Stomach smooth muscle (tissue), 2 donors: ENCODE measurements around the gene CCNB1.
"Not testable (repeated sequence)": the region's sequence is repeated elsewhere in the genome, so short reads cannot be mapped to it uniquely, and the experiment has no call there.

Experiments used
- H3K27ac ChIP-seq: one replicate; pipeline ENCODE4 v1.7.0; 2013; ENCODE audit warnings: mild to moderate bottlenecking, low read length, inconsistent platforms
- H3K27me3 ChIP-seq, 2 donors: one replicate each; pipeline ENCODE4 v1.7.0; 2013; ENCODE audit warnings: low read length in 2 of 2; ENCODE audit not compliant: insufficient read depth in 2 of 2, control insufficient read depth in 1 of 2
- H3K36me3 ChIP-seq, 2 donors: one replicate each; pipeline ENCODE4 v1.7.0; 2013; ENCODE audit warnings: low read length in 2 of 2; ENCODE audit not compliant: control insufficient read depth in 2 of 2, insufficient read depth in 2 of 2
- H3K4me1 ChIP-seq: one replicate; pipeline ENCODE4 v1.7.0; 2013; ENCODE audit warnings: low read length; ENCODE audit not compliant: control insufficient read depth, insufficient read depth
- H3K4me3 ChIP-seq, 2 donors: one replicate each; pipeline ENCODE4 v1.7.0; 2013; ENCODE audit warnings: low read length in 2 of 2
- H3K9ac ChIP-seq, 2 donors: one replicate each; pipeline ENCODE4 v1.7.0; 2013; ENCODE audit warnings: low read length in 2 of 2, mild to moderate bottlenecking in 1 of 2
- H3K9me3 ChIP-seq, 2 donors: one replicate each; pipeline ENCODE4 v1.7.0; 2013; ENCODE audit warnings: low read length in 2 of 2; ENCODE audit not compliant: control insufficient read depth in 2 of 2
- donor health status: healthy.
- donor health status: Pancreatic carcinoma.

CCNB1 gene

DNA sequence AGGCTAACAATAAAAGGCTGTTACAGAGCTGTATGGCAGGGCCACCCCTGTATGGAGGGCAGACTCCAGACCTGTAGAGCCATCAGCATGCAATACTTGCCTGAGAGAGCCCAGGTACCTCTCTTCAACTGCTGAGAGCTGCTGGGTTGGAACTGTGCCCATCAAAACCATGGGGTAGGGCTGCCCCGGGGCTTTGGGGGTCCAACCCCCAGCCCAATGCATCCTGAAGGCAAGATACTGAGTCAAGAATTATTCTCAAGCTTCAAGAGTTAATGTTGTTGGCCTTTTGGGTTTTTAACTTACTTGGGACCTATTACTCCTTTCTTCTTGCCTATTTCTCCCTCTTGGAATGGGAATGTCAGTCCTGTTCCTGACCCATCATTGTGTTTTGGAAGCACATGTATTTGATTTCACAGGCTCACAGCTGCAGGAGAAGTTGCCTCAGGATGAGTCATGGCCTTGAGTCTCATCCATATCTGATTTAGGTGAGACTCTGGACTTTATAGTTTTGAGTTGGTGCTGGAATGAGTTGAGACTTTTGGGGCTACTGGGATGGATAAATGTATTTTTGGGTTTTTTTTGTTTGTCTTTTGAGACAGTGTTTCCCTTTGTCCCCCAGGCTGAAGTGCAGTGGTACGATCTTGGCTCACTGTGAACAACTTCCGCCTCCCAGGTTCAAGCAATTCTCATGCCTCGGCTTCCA, 46.7 kb downstream of the CCNB1 start:
- H3K27me3 ChIP-seq, result no peaks in the 10 kb centered on the region
- H3K9ac ChIP-seq, result no peak overlapping the region
- no peaks in the 10 kb centered on the region for H3K4me1 ChIP-seq
- no peak overlapping the region for H3K4me3 ChIP-seq
- no peaks in the 10 kb centered on the region for H3K9me3 ChIP-seq
- no peak overlapping the region for H3K27ac ChIP-seq
- no peaks in the 10 kb centered on the region for H3K36me3 ChIP-seq

- peak overlapping the region in 1 of 2 donors; percentile 39 for H3K9ac ChIP-seq
- no peaks in the 10 kb centered on the region for H3K9me3 ChIP-seq
- no peaks in the 10 kb centered on the region for H3K4me1 ChIP-seq
- H3K36me3 ChIP-seq, result no peaks in the 10 kb centered on the region
- peak overlapping the region; percentile 99 to 100 for H3K4me3 ChIP-seq
- no peaks in the 10 kb centered on the region for H3K27me3 ChIP-seq
- no peak overlapping the region for H3K27ac ChIP-seq
Measured at GRCh38 chr5:69217151-69217511, 50.2 kb downstream of the CCNB1 start.

- no peaks in the 10 kb centered on the region for H3K27me3 ChIP-seq
- H3K36me3 ChIP-seq, result no peaks in the 10 kb centered on the region
- peak overlapping the region; percentile 90 to 95 for H3K9ac ChIP-seq
- H3K4me1 ChIP-seq, result no peaks in the 10 kb centered on the region
- peak overlapping the region; percentile 87 for H3K27ac ChIP-seq
- H3K4me3 ChIP-seq, result peak overlapping the region; percentile 99 to 100
- H3K9me3 ChIP-seq, result no peaks in the 10 kb centered on the region
Measured at GRCh38 chr5:69217548-69218526, 50.9 kb downstream of the CCNB1 start.

GRCh38 chr5:69219939-69220338, 53.0 kb downstream of the CCNB1 start:
- Histone ChIP-seq H3K9me3 (no peaks in the 10 kb centered on the region), H3K4me3 (no peak overlapping the region), H3K27me3 (no peaks in the 10 kb centered on the region), H3K27ac (no peak overlapping the region), H3K4me1 (no peaks in the 10 kb centered on the region), H3K36me3 (no peaks in the 10 kb centered on the region), H3K9ac (no peak overlapping the region)

GRCh38 chr5:69220371-69220770, 53.4 kb downstream of the CCNB1 start:
- H3K36me3 ChIP-seq, H3K4me3 ChIP-seq, H3K9me3 ChIP-seq, H3K27me3 ChIP-seq, H3K27ac ChIP-seq, H3K9ac ChIP-seq, H3K4me1 ChIP-seq: not testable (repeated sequence)

DNA sequence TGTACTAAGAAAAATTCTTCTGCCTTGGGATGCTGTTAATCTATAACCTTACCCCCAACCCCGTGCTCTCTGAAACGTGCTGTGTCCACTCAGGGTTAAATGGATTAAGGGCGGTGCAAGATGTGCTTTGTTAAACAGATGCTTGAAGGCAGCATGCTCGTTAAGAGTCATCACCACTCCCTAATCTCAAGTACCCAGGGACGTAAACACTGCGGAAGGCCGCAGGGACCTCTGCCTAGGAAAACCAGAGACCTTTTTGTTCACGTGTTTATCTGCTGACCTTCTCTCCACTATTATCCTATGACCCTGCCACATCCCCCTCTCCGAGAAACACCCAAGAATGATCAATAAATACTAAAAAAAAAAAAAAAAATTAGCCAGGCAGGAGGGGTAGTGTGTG, 53.9 kb downstream of the CCNB1 start:
- H3K36me3 ChIP-seq, H3K4me3 ChIP-seq, H3K27ac ChIP-seq, H3K9ac ChIP-seq, H3K4me1 ChIP-seq, H3K27me3 ChIP-seq, H3K9me3 ChIP-seq: not testable (repeated sequence)

- no peaks in the 10 kb centered on the region for H3K27me3 ChIP-seq
- no peak overlapping the region for H3K9ac ChIP-seq
- peaks cover 4 to 6% of the 10 kb centered on the region in 2 donors for H3K36me3 ChIP-seq
- no peak overlapping the region for H3K4me3 ChIP-seq
- H3K27ac ChIP-seq, result no peak overlapping the region
- no peaks in the 10 kb centered on the region for H3K9me3 ChIP-seq
- H3K4me1 ChIP-seq, result no peaks in the 10 kb centered on the region
Measured at GRCh38 chr5:69224520-69224919, 57.6 kb downstream of the CCNB1 start.

GRCh38 chr5:69225860-69226259, 58.9 kb downstream of the CCNB1 start:
- H3K36me3 ChIP-seq, result peaks cover 7 to 13% of the 10 kb centered on the region in 2 donors
- no peaks in the 10 kb centered on the region for H3K27me3 ChIP-seq
- H3K9me3 ChIP-seq, result no peaks in the 10 kb centered on the region
- H3K27ac ChIP-seq, result no peak overlapping the region
- no peak overlapping the region for H3K9ac ChIP-seq
- H3K4me1 ChIP-seq, result no peaks in the 10 kb centered on the region
- H3K4me3 ChIP-seq, result no peak overlapping the region
